Fibroblast of gingiva (primary cell): ENCODE measurements around the gene CFAP61.

Source experiments
- DNase-seq: peaks from one replicate; pipeline ENCODE4 v3.0.0-alpha.2; 2011; ENCODE audit warnings: low read depth

CFAP61 gene

DNA sequence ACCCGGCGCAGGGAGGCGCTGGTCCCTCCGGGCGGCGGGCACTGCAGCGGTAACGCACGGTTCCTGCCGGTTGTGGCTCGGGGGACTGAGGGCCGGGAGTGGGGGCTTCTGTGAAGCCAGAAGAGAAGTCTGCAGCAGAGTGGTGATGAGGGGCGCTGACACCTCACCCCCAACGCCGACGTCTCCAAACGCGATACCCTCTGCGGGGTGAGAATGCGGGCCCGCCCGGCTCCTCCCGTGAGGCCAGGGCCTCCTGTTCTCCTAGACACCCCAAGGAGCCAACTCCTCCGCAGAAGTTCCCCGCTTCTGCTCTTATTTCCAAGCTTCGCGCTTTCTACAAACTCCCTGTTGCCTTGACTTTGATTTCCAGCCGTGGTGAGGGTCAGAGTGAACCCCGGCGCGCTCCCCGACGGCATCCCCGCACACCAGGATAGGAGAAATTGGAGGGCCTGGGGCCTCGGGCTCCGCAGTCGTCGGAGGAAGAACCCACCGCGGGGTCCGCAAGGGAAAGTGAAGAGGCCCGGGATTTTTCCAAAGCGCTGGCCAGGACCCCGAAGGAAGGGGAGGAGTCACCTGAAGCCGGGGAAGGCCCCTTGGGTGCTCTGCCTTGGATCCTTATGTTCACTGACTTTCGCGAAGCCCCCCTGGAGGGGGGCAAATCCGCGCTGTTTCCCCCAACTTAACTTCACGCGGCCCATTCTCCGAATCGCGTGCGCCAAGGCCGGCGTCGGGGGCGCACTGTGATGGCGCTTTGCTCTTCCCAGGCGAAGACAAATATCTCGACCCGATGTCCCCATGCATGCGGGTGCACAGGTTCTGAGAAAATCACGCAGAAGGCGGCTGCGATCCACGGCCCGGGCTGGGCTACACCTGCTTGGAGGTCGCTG lies 312.5 kb downstream of the CFAP61 start:
- no peak for DNase-seq

DNA sequence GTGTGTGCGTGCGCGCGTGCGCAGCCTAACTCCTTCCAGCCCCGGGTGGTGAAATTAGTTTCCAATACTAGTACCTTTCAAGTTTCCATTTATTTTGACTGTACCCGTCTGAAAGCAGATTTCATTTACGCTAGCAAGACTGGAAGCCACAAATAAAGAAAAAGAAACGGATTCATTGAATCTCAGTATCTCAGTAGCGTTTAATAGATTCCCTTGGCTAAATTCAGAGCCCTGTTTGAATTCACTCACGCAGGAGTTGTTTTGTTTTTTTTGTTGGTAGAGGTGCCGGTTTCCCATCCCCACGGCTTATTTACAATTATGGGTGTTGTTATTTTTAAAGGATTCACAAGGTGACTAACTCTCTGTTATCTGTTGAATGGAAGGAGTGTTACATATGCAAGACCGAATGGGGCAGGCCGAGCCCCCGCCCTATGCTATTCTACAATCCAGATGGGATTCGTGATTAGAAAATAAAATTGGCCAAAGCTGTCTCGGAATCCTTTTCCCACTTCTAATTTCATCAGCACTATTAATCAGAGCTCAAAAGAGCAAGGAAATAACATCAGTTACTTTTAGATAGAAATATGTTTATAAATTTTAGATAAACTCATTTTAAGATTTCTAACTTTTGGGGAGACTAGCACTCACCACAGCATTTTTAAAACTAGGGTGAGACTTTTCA lies 313.3 kb downstream of the CFAP61 start:
- DNase-seq, result no peak

DNA sequence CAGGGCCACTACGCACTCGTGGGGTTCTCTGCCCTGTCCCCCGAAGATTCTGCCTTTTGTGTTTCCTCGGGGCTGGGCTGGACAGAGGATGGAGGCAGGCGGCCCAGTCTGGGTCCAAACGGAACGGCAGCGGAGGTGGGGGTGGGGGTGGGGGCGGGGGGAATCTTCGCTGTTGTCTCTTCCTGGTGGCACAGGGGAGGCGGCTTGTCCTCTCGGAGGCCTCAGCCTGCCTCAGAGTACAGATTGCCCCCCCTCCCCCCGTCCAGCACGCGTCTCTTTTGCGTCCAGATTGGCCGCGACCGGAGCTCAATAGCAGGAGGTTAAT lies 314.2 kb downstream of the CFAP61 start:
- no peak for DNase-seq

DNA sequence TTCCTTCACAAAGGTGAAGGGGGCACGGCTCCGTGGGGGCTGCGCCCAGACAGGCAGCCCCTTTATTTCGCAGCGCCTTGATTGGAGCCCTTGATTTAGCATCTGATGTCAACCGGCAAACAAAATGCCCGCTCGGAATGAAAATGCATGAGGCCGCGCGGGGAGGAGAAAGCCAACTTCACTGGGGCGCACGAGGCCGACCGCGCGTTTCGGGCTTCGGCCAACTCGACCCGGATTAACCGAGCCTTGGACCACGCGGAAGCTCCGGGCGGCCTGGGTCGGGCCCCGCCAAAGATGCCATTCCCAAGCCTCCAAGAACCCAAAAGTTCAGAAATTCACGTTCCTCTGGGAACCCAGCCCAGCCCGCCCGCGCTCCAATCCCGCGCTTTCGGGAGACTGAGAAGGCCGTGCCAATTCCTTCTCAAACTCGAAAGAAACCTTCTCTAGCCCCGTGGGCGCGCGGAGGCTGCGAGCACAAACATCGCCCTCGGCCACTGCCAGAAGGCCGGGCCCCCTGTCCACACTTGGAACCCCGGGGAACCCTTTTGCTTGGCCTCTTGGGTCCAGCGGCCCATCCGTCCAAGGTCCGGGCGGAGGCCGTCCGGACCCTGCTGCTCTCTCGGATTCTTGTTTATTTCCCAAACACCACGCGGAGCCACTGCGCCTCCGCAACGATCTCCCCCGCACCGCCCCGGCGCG lies 314.7 kb downstream of the CFAP61 start:
- DNase-seq, result no peak

DNA sequence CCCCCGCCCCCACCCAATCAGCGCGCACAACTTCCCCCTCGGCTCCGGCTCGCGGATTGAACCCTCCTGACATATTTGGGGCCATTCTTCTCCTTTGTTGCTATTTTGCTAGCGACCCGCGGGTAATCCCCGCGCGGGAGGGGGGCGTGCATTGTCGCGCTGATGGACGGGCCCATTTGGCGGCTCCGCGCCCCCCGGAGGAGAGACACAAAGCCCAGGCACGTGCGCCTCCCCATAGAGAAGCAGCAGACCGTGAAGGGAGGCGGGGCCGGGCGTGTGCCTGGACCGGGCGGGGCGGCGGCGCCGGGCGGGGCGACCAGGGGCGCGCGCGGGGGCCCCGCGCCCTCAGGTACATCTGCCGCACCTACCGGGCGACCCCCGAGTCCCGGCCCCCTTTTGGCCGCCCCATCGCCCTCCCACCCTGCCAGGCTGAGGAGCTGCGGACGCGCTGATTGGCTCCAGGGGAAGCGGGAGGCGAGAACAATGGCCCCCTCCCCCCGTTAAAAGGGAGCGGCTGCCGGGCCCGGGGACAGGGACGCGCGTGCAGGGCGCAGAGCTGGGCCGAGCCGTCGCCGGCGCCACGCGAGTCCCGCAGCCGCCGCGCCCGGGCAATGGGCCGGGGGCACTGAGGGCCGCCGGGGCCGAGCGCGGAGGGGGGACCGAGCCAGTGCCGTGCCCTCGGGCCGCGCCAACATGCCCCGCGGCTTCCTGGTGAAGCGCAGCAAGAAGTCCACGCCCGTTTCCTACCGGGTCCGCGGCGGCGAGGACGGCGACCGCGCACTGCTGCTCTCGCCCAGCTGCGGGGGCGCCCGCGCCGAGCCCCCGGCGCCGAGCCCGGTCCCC lies 315.5 kb downstream of the CFAP61 start, which contains the start of gene INSM1:
TSS of gene INSM1 (plus strand) at position 530 of the 843 bp plus-strand sequence. CDS start at position 694, 164 bp downstream.
- DNase-seq, result no peak

DNA sequence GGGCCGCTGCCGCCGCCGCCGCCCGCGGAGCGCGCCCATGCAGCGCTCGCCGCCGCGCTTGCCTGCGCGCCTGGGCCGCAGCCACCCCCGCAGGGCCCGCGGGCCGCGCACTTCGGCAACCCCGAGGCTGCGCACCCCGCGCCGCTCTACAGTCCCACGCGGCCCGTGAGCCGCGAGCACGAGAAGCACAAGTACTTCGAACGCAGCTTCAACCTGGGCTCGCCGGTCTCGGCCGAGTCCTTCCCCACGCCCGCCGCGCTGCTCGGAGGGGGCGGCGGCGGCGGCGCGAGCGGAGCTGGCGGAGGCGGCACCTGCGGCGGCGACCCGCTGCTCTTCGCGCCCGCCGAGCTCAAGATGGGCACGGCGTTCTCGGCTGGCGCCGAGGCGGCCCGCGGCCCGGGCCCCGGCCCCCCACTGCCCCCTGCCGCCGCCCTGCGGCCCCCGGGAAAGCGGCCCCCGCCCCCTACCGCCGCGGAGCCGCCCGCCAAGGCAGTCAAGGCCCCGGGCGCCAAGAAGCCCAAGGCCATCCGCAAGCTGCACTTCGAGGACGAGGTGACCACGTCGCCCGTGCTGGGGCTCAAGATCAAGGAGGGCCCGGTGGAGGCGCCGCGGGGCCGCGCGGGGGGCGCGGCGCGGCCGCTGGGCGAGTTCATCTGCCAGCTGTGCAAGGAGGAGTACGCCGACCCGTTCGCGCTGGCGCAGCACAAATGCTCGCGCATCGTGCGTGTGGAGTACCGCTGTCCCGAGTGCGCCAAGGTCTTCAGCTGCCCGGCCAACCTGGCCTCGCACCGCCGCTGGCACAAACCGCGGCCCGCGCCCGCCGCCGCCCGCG lies 316.3 kb downstream of the CFAP61 start:
- no peak for DNase-seq

DNA sequence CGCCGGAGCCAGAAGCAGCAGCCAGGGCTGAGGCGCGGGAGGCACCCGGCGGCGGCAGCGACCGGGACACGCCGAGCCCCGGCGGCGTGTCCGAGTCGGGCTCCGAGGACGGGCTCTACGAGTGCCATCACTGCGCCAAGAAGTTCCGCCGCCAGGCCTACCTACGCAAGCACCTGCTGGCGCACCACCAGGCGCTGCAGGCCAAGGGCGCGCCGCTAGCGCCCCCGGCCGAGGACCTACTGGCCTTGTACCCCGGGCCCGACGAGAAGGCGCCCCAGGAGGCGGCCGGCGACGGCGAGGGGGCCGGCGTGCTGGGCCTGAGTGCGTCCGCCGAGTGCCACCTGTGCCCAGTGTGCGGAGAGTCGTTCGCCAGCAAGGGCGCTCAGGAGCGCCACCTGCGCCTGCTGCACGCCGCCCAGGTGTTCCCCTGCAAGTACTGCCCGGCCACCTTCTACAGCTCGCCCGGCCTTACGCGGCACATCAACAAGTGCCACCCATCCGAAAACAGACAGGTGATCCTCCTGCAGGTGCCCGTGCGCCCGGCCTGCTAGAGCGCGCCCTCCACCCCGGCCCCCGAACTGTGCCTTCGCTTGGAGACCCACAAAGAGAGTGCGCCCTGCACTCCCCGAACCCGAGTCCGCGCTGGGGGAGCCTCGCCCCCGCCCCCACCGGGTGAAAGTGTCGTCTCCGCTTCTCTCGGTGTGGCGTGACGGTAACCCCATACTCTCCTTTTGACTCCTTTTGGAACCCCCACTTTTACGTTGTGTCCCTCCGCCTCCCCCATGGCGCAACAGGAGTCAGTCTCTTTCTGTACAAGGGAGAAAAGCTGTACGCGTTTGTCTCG lies 317.1 kb downstream of the CFAP61 start:
- no peak for DNase-seq

DNA sequence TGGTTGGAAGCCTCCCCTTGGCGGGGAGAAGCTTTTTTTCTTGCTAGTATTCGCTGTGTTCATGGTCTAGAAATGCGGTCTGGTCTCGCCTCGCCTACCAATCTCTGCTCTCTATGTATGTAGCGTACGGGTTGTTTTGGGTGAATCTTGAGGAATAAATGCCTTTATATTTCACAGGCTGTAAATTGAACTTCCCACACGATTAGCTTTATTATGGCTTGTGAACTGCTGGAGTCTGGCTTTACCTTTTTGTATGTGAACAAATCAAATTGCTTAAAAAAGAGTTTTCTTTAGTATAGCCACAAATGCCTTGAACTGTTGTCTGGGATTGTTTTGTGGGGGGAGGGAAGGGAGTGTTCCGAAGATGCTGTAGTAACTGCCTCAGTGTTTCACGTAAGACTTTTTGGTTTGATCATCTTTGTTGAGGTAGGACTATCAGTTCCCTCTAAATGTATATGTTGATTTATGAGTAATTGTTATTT lies 317.8 kb downstream of the CFAP61 start:
- DNase-seq, result no peak

DNA sequence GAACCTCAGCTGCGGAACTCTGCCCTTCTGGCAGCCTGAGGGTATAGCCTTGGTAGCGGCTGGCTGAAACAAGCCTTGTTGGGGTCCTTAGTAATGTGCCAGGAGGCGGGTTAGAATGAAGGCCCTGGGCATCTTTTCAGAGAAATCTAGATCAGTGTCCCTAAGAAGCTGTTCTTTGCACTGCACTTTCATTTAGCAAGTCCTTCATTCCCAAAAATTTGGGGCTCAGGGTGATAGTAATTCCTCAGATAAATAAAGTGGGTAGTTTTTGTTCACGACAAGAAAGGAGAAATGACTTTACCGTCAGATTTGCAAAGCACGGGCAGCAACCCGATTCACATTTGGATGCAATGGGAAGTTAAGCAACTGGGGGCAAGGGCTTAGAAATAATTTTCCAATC lies 318.8 kb downstream of the CFAP61 start:
- no peak for DNase-seq

DNA sequence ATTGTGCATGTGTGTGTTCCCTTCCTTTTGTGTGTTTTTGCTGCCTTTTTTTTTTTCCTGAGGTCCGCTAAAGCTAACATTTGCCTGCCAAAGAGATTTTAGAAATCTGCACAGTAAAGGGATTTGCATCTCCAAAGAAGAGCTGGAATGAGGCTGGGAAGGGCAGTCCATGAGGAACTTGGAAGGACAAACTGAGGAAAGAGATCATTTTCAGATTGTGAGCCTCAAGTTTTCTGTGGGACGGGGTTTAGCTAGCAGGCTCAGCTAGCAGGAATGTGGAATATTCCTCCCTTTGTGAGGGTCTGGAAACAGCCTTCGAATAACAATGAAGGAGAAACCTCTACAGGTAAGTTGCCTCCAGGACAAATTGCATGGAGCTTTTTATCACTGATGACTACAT lies 319.3 kb downstream of the CFAP61 start:
- DNase-seq, result no peak

DNA sequence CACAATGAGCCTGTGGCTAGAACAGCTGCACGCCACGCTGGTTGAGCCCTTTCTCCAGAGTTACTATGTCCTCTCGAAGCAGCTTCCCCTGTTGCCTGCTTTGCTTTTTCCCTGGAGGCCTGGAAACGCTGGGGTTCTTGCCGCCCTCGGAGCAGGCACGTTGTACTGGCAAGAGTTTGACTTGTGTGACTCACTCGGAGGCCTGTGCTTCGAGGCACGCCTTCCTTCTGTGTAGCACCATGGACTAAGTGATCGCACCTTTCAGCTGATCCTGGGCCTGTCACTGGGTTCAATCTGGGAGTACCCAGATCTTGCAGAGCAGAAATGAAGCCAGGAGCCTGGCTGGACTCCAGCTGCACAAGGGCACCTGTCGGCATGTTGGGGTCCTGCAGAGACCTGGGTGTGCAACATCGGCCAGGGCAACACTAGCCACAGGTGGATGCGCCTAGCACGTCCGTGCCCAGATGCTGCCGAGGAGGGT lies 320.8 kb downstream of the CFAP61 start:
- peak; percentile 52 for DNase-seq

DNA sequence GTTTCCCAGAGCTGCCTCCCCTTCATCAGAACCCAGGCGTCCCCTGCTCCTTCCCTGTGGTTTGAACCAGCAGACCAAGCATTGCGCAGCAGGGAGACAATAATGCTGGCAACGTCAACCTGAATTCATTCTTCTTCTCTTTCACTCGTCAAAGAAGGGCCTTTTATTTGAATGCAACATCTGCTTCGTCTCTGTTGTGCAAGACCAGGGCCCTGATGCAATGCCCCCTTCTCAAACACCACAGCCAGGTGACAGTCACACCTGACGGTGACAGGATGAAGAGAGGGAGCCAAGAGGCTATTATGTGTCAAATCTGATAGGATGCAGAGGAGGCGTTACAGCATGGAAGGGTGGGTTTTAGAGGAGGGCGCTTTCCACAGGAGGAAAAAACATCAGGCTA lies 323.5 kb downstream of the CFAP61 start:
- DNase-seq, result no peak

DNA sequence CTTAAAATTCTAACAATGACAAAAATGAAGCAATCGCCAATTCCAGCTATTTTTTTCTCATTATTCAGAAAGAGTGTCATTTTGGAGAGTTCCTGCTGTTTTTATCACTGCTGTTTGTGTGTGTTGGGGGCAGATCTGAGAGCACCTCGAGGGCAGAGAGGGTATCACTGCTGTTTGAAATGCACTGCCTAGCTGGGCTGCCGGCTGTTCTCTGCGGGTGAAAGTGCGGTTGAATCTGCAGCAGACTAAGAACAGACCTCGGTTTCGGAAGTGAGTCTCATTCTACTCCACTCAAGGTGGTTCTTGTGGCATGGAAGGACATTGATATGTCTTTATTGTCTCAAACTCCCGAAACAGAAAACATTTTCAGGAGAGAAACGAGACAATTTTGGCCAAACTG lies 333.9 kb downstream of the CFAP61 start:
- no peak for DNase-seq

DNA sequence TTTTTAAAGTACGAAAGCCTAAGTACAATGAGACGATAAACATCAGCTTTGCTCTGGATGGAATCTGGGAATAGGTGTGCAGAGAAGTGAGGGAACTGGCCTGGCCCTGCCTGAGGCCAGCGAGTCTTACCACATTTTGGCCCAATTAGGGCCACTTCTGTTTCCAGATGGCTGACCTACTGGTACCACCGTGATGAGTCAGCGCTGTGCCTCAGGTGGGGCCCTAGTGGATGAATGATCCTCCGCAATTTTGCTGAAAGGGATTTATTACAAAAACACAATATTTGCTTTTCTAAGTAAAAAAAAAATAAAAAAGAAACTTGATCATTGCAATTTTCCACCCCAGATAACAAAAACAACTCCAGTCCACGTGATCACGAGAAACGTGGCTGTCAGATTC lies 338.1 kb downstream of the CFAP61 start:
- no peak for DNase-seq

DNA sequence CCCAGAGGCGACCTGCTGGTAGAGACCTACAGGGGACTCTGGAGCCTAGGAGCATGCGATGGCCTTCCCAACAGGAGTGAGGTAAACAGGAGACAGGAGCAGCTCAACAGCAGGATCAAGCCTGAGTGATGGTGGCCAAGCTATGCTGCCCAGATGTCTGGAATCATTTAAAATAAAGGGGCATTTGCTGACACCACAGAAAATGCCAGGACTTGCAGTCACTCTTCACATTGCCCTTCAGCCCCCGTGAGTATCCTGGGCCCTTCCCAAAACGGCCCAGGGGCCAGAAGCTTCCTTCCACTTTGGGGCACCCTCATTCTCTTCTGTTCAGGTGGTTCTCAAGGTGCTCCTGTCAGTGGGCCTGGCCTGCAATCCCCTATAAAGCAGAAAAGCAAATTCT lies 338.8 kb downstream of the CFAP61 start:
- no peak for DNase-seq

DNA sequence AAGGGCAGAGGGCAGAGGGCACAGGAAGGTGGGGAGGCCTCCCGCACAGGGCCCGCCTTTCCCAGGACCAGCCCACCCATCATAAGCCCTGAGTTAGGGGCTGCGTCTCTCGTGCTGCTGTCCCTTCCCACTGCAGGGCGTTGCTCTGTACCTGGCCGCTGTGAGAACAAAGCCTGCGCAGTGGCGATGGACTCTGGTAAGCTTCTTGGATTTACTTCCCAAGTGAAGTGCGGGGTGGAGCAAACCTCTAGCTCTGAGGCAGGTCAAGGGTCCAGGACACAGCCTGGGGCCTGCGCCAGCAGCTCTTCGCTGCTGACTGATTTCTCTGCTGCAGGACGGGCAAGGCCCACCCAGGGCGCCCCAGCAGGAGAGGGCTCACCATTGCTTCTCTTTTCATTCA lies 339.4 kb downstream of the CFAP61 start:
- no peak for DNase-seq

DNA sequence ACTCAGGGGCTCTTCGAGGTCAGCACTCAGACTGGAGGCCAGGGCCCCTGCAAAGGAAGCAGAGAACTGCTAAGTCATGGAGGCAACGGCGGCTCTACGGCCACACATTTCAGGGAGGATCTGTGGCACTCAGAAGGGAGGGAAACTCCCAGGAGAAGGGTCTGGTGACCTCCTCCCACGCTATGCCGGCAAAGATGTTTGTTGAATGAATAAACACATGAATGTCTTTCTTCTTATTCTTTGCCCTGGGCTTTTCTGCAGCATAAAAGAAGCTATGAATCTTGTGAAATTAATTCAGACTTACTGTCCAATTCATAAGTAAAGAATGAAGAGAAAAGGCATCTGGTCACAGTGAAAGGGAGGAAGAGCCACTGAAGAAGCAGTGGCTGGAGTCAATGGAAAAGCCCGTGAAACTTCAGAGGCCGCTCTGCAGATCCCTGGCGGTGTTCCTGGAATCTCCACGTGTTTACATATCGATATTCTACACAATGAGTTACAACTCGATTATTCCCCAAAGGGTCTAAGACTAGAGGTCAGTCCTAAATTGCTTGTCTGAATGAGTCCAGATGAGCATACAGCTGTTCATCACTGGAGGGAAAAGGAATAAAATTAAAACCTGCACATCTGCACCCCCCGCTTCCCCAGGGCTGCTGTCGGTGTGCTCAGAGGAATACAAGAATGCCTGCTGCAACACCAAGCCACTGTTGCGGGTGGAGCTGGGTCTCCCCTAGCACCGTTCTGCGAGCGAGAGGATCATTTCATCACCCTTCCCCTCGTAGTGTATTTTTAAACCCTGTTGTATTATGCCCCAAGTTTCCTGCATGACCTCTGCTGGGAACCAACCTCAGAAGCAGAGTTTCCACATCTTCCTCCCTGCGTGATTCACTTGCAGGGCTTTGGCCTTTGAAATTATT lies 341.1 kb downstream of the CFAP61 start:
- DNase-seq, result peak; percentile 5

DNA sequence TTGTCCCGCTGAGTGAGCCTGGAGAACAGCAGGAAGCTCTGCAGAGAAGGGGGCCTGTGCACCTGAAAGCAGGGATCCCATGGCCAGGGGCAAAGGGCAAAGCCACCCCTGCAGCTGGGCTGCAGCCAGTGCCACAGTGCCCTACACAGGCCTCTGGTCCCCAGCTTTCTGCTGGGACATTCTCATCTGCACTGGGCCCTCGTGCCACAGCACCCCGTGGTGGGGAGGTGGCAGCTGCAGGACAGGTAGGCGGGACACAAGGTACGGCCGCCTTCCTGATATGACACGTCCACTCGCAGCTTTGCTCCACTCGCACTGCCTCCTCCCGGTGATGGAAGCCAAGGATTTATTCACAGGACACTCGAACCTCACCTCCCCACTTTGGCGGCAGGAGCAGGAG lies 342.8 kb downstream of the CFAP61 start:
- DNase-seq, result no peak
